ENCODE measurements around the gene DNAJC7.
"Not testable (repeated sequence)": the region's sequence is repeated elsewhere in the genome, so short reads cannot be mapped to it uniquely, and the experiment has no call there.

The DNAJC7 gene

DNA sequence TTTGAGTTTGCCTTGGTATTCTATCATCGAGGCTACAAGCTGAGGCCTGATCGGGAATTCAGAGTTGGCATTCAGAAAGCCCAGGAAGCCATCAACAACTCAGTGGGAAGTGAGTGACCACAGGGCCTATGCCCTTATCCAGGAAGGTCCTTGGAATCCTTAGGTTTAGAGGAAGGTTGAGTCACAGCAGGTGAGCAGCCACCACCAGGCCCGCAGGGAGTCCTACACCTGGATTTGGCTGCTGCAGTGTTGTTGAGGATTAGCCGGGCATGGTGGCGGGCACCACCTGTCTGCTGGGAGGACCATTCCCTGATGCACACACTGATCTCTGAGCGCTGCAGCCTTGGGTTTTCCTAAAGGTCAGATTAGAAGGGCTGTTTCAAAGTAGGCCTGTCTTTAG lies 81.6 kb downstream of the DNAJC7 start:
- H3K79me2 ChIP-seq (ENCODE audit: insufficient read depth, low read length): no peaks in the 10 kb centered on the region
- no peaks in the 10 kb centered on the region for H3F3A ChIP-seq (ENCODE audit: low read depth)
- H3K4me2 ChIP-seq (ENCODE audit: low read depth, low read length, poor library complexity, severe bottlenecking): no peak overlapping the region
- H4K20me1 ChIP-seq (ENCODE audit: insufficient read depth, low read length, poor library complexity, severe bottlenecking): no peaks in the 10 kb centered on the region
- no peak for TF ChIP-seq EZH2phosphoT487 (IDR thresholded peaks at IDR 0.05; ENCODE audit: borderline replicate concordance)
- TF ChIP-seq, protein P1, sequence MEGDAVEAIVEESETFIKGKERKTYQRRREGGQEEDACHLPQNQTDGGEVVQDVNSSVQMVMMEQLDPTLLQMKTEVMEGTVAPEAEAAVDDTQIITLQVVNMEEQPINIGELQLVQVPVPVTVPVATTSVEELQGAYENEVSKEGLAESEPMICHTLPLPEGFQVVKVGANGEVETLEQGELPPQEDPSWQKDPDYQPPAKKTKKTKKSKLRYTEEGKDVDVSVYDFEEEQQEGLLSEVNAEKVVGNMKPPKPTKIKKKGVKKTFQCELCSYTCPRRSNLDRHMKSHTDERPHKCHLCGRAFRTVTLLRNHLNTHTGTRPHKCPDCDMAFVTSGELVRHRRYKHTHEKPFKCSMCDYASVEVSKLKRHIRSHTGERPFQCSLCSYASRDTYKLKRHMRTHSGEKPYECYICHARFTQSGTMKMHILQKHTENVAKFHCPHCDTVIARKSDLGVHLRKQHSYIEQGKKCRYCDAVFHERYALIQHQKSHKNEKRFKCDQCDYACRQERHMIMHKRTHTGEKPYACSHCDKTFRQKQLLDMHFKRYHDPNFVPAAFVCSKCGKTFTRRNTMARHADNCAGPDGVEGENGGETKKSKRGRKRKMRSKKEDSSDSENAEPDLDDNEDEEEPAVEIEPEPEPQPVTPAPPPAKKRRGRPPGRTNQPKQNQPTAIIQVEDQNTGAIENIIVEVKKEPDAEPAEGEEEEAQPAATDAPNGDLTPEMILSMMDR (conservative IDR thresholded peaks at IDR 0.05; ENCODE audit: low read length): no peak
- H3K9ac ChIP-seq (ENCODE audit: low read depth, low read length, poor library complexity, severe bottlenecking): no peak overlapping the region
- H2AFZ ChIP-seq (ENCODE audit: low read length): no peak overlapping the region
- no peaks in the 10 kb centered on the region for H3K36me3 ChIP-seq (ENCODE audit: insufficient read depth, low read length)
- no peaks in the 10 kb centered on the region for H3K27me3 ChIP-seq (ENCODE audit: insufficient read depth, low read length, poor library complexity, severe bottlenecking)
- no peaks in the 10 kb centered on the region for H3K9me3 ChIP-seq (ENCODE audit: insufficient read depth, low read depth, low read length)
- H3K4me1 ChIP-seq (ENCODE audit: insufficient read depth, low read length, poor library complexity, severe bottlenecking): peaks cover 13% of the 10 kb centered on the region
- H3K9me2 ChIP-seq (replicated peaks; ENCODE audit: low read depth, low read length): no peaks in the 10 kb centered on the region
- H3K4me3 ChIP-seq (ENCODE audit: low read length, poor library complexity, severe bottlenecking): no peak overlapping the region

DNA sequence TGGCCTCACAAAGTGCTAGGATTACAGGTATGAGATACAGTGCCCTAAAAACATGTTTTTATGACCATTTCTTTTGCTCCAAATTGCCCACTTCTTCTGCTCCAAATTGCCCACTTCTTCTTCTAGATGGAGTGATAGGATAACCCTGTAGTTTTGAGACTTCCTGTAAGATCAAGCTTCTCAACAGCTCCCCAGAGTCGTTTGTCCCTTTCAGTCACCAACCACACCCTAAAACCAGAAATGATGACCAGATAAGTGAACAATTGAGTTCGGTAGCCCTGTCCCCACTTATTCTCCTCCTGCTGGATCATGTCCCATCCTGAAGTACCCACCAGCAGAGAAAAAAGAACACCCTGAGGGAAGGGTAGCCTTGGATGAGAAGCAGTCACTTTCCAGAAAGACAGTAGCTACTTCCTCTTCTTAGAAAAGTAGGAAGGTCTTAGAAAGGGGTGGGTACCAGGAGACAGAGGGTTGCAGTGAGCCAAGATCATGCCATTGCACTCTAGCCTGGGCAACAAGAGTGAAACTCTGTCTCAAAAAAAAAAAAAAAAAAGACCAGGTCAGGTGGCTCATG lies 84.3 kb downstream of the DNAJC7 start:
- H3K4me3 ChIP-seq (ENCODE audit: low read length, poor library complexity, severe bottlenecking): peak overlapping the region; percentile 27
- H3K27me3 ChIP-seq (ENCODE audit: insufficient read depth, low read length, poor library complexity, severe bottlenecking): no peaks in the 10 kb centered on the region
- H2AFZ ChIP-seq (ENCODE audit: low read length): peak overlapping the region; percentile 83
- H3F3A ChIP-seq (ENCODE audit: low read depth): no peaks in the 10 kb centered on the region
- H3K4me2 ChIP-seq (ENCODE audit: low read depth, low read length, poor library complexity, severe bottlenecking): peak overlapping the region; percentile 63
- peak overlapping the region; percentile 36 for H3K9ac ChIP-seq (ENCODE audit: low read depth, low read length, poor library complexity, severe bottlenecking)
- no peaks in the 10 kb centered on the region for H3K36me3 ChIP-seq (ENCODE audit: insufficient read depth, low read length)
- TF ChIP-seq EZH2phosphoT487 (IDR thresholded peaks at IDR 0.05; ENCODE audit: borderline replicate concordance): no peak
- TF ChIP-seq, protein P1 (conservative IDR thresholded peaks at IDR 0.05; ENCODE audit: low read length): no peak
- no peaks in the 10 kb centered on the region for H4K20me1 ChIP-seq (ENCODE audit: insufficient read depth, low read length, poor library complexity, severe bottlenecking)
- no peaks in the 10 kb centered on the region for H3K9me3 ChIP-seq (ENCODE audit: insufficient read depth, low read depth, low read length)
- H3K79me2 ChIP-seq (ENCODE audit: insufficient read depth, low read length): peaks cover 13% of the 10 kb centered on the region; the same call in 1 of the 2 replicates
- no peaks in the 10 kb centered on the region for H3K9me2 ChIP-seq (replicated peaks; ENCODE audit: low read depth, low read length)
- H3K4me1 ChIP-seq (ENCODE audit: insufficient read depth, low read length, poor library complexity, severe bottlenecking): peaks cover 26% of the 10 kb centered on the region

DNA sequence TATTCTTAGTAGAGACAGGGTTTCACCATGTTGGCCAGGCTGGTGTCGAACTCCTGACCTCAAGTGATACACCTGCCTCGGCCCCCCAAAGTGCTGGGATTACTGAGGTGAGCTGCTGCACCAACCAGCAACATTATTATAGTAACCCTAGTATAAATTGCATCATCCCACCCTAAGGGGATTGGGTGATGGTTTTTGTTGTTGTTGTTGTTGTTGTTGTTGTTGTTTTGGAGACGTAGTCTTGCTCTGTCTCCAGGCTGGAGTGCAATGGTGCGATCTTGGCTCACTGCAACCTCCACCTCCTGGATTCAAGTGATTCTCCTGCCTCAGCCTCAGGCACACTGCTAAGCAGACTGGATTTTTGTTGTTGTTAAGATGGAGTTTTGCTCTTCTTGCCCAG lies 85.5 kb downstream of the DNAJC7 start:
- not testable (repeated sequence) for H3K4me2 ChIP-seq (ENCODE audit: low read depth, low read length, poor library complexity, severe bottlenecking); H3F3A ChIP-seq (ENCODE audit: low read depth); H3K9ac ChIP-seq (ENCODE audit: low read depth, low read length, poor library complexity, severe bottlenecking); H3K36me3 ChIP-seq (ENCODE audit: insufficient read depth, low read length); H3K9me2 ChIP-seq (replicated peaks; ENCODE audit: low read depth, low read length); H2AFZ ChIP-seq (ENCODE audit: low read length); H3K9me3 ChIP-seq (ENCODE audit: insufficient read depth, low read depth, low read length); H3K27me3 ChIP-seq (ENCODE audit: insufficient read depth, low read length, poor library complexity, severe bottlenecking); H3K4me3 ChIP-seq (ENCODE audit: low read length, poor library complexity, severe bottlenecking); H4K20me1 ChIP-seq (ENCODE audit: insufficient read depth, low read length, poor library complexity, severe bottlenecking)
- H3K79me2 ChIP-seq (ENCODE audit: insufficient read depth, low read length): peaks cover 13% of the 10 kb centered on the region; the same call in 1 of the 2 replicates
- H3K4me1 ChIP-seq (ENCODE audit: insufficient read depth, low read length, poor library complexity, severe bottlenecking): peaks cover 26% of the 10 kb centered on the region

DNA sequence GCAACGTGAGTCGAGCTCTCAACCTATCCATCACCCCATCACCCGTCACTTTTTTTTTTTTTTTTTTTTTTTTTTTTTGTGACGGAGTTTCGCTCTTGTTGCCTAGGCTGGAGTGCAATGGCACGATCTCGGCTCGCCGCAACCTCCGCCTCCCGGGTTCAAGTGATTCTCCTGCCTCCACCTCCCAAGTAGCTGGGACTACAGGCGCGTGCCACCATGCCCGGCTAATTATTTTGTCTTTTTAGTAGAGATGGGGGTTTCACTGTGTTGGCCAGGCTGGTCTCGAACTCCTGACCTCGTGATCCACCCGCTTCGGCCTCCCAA lies 86.4 kb downstream of the DNAJC7 start:
- H3F3A ChIP-seq (ENCODE audit: low read depth); H4K20me1 ChIP-seq (ENCODE audit: insufficient read depth, low read length, poor library complexity, severe bottlenecking); H3K9ac ChIP-seq (ENCODE audit: low read depth, low read length, poor library complexity, severe bottlenecking); H3K9me2 ChIP-seq (replicated peaks; ENCODE audit: low read depth, low read length); H3K27me3 ChIP-seq (ENCODE audit: insufficient read depth, low read length, poor library complexity, severe bottlenecking); H3K9me3 ChIP-seq (ENCODE audit: insufficient read depth, low read depth, low read length); H3K36me3 ChIP-seq (ENCODE audit: insufficient read depth, low read length): not testable (repeated sequence)
- H2AFZ ChIP-seq (ENCODE audit: low read length): peak overlapping the region; percentile 77
- H3K4me3 ChIP-seq (ENCODE audit: low read length, poor library complexity, severe bottlenecking): peak overlapping the region; percentile 79
- peaks cover 13% of the 10 kb centered on the region; the same call in 1 of the 2 replicates for H3K79me2 ChIP-seq (ENCODE audit: insufficient read depth, low read length)
- peaks cover 26% of the 10 kb centered on the region for H3K4me1 ChIP-seq (ENCODE audit: insufficient read depth, low read length, poor library complexity, severe bottlenecking)
- H3K4me2 ChIP-seq (ENCODE audit: low read depth, low read length, poor library complexity, severe bottlenecking): peak overlapping the region; percentile 90

Measured in Loucy (cell line).